ENCODE results near the gene ADAT3. TPM values are rescaled to one million over a fixed set of nuclear protein-coding genes. Genes with fewer than 3 reads are reported as not detected.

Gene ADAT3
- polyA plus RNA-seq (2011; rRNA removed) = 0.65 and 0.66 TPM in 2 replicates
- polyA plus RNA-seq (2012; cell fraction: cytosol; rRNA removed) = 4.3 and 7.9 TPM in 2 replicates
- 9.1 and 18.1 TPM in 2 replicates for polyA plus RNA-seq (2012; cell fraction: nucleus; rRNA removed)
- 4.2 to 5.6 TPM (median 5.3 TPM) in 3 replicates for polyA plus RNA-seq (2017; fragmentation: RNase III; extraction: RNeasy Plus Mini Kit Qiagen cat#74134 plus additional on column Dnase treatment)
- polyA minus RNA-seq (2011; rRNA and poly(A)+ RNA removed) = 0.58 and 1.3 TPM in 2 replicates

GRCh38 chr19:1905110-1905862 is at the start of gene ADAT3, which contains the start of gene SCAMP4:
Gene ADAT3 (plus strand): TSS chr19:1905399. CDS start chr19:1912048, 6,649 bp downstream.
Gene SCAMP4 (plus strand): TSS chr19:1905399. CDS start chr19:1915020, 9,621 bp downstream.
- Histone ChIP-seq H3K4me3 (peak within 1 kb of the TSS; percentile 65), H3K9me3 (no peaks in the 10 kb centered on the region), H3K4me1 (peaks cover 15% of the 10 kb centered on the region; the same call in 1 of the 3 replicates), H3K27ac (peak within 1 kb of the TSS; percentile 95 to 98), H3K4me2 (peak within 1 kb of the TSS; percentile 96)
- POLR2A ChIA-PET = interaction anchor here (1.0 kb wide), 1 partner anchor 8 kb away, joined by 3 read pairs; no protein-coding TSS in a partner anchor
- FAIRE-seq = no peak
- DNase-seq (ENCODE audit: low read depth in 1 of 2, low spot score in 1 of 2) = peak; percentile 84 to 99
- CTCF ChIA-PET = interaction anchor here (1.0 kb wide), 1 partner anchor 8 kb away, joined by 3 read pairs; no protein-coding TSS in a partner anchor
- ATAC-seq = peak; percentile 97
- 0 out of 2 replicates have a peak, but pooled peaks have one; percentile 49 for TF ChIP-seq HOXB5 (CRISPR knock-in tag; IDR thresholded peaks at IDR 0.05)
- peak; percentile 42 for TF ChIP-seq MAFK (IDR thresholded peaks at IDR 0.05; ENCODE audit: partially characterized antibody)
- TF ChIP-seq PBX3 (IDR thresholded peaks at IDR 0.05) = peak; percentile 85
- no peak for TF ChIP-seq CBX8 (IDR thresholded peaks at IDR 0.05)
- peak; percentile 91 for TF ChIP-seq CHD2 (IDR thresholded peaks at IDR 0.05; ENCODE audit: low read length, partially characterized antibody)
- TF ChIP-seq RFX5 (IDR thresholded peaks at IDR 0.05) = no peak
- TF ChIP-seq FOSL2 (IDR thresholded peaks at IDR 0.05) = no peak
- TF ChIP-seq FOSL2 (CRISPR knock-in tag; IDR thresholded peaks at IDR 0.05) = no peak
- peak; percentile 56; the same call in 1 of the 2 replicates for TF ChIP-seq MAX (IDR thresholded peaks at IDR 0.05)
- no peak for TF ChIP-seq E2F6 (IDR thresholded peaks at IDR 0.05; ENCODE audit: borderline replicate concordance, low read depth)
- TF ChIP-seq RCOR1 (IDR thresholded peaks at IDR 0.05; ENCODE audit: low read depth, low read length) = no peak
- TF ChIP-seq JUN (IDR thresholded peaks at IDR 0.05) = peak; percentile 46 to 79; a peak in 4 of 5 replicates
- no peak for TF ChIP-seq ZC3H11A (IDR thresholded peaks at IDR 0.05)
- TF ChIP-seq USF2 (IDR thresholded peaks at IDR 0.05) = peak; percentile 86
- TF ChIP-seq TP53 (CRISPR knock-in tag; IDR thresholded peaks at IDR 0.05) = no peak
- peak; percentile 83 for TF ChIP-seq REST (IDR thresholded peaks at IDR 0.05)
- peak; percentile 90; the same call in 1 of the 2 replicates for TF ChIP-seq MAZ (IDR thresholded peaks at IDR 0.05; ENCODE audit: borderline replicate concordance, low read depth, low read length)
- no peak for TF ChIP-seq EHMT2 (IDR thresholded peaks at IDR 0.05; ENCODE audit: low read depth)
- peak; percentile 71; the same call in 1 of the 2 replicates for TF ChIP-seq PHF8 (IDR thresholded peaks at IDR 0.05; ENCODE audit: borderline replicate concordance, low read depth)
- 2% methylated on average over 19 of the region's 92 CpGs for WGBS (ENCODE audit: missing lambda C conversion rate)
